ENCODE measurements around the gene HOXB2. TPM values are rescaled to one million over a fixed set of nuclear protein-coding genes. Genes with fewer than 3 reads are reported as not detected.

Gene HOXB2
- polyA plus RNA-seq, 1 donor from 2014 or later, result not detected

GRCh38 chr17:48494335-48494734 is 50.6 kb downstream of the HOXB2 start:
- peaks cover 77% of the 10 kb centered on the region for H3K27me3 ChIP-seq (ENCODE audit: insufficient read depth, low read depth, low read length)
- H3K9ac ChIP-seq (ENCODE audit: low read length), result no peak overlapping the region

More at GRCh38 chr17:48494335-48494734, 50.6 kb downstream of the HOXB2 start:
- Histone ChIP-seq H3K9me2 (ENCODE audit: insufficient read depth, low read length) (no peaks in the 10 kb centered on the region), H4K20me1 (ENCODE audit: insufficient read depth) (no peaks in the 10 kb centered on the region), H3K79me2 (replicated peaks; ENCODE audit: insufficient read depth, low read length) (no peaks in the 10 kb centered on the region), H3K4me2 (ENCODE audit: low read length) (no peak overlapping the region), H3K36me3 (ENCODE audit: insufficient read depth, low read length) (no peaks in the 10 kb centered on the region), H3K4me3 (ENCODE audit: low read length) (no peak overlapping the region), H3K9me3 (ENCODE audit: low read length) (no peaks in the 10 kb centered on the region), H3K27ac (ENCODE audit: low read length) (no peak overlapping the region), H3F3A (ENCODE audit: insufficient read depth, low read length, poor library complexity, severe bottlenecking) (no peaks in the 10 kb centered on the region), H2AFZ (ENCODE audit: low read depth, low read length) (no peak overlapping the region)
- TF ChIP-seq MXI1 (conservative IDR thresholded peaks at IDR 0.05; ENCODE audit: poor library complexity, severe bottlenecking) (no peak), RAD21 (conservative IDR thresholded peaks at IDR 0.05) (no peak), TAF1 (IDR thresholded peaks at IDR 0.05; ENCODE audit: low read depth) (no peak), CTCF (IDR thresholded peaks at IDR 0.05; ENCODE audit: poor library complexity, severe bottlenecking) (no peak), SMC3 (conservative IDR thresholded peaks at IDR 0.05; ENCODE audit: poor library complexity) (no peak), EZH2 (IDR thresholded peaks at IDR 0.05; ENCODE audit: borderline replicate concordance, insufficient read depth, low read length, poor library complexity, severe bottlenecking) (no peak)

Other genes with a start within 250 kb of the HOXB2 start
- 0.63 TPM in 1 of 2 replicates, not detected in the other for gene SKAP1, start 114.9 kb downstream of the HOXB2 start, polyA plus RNA-seq
- not detected in 2 replicates for gene HOXB1, start 14.1 kb downstream of the HOXB2 start, polyA plus RNA-seq
- gene HOXB4, start 33.2 kb upstream of the HOXB2 start, polyA plus RNA-seq, result not detected in 2 replicates
- not detected in 2 replicates for gene HOXB3, start 45.1 kb upstream of the HOXB2 start, polyA plus RNA-seq
- not detected in 2 replicates for gene HOXB5, start 48.7 kb upstream of the HOXB2 start, polyA plus RNA-seq
- gene HOXB6, start 59.9 kb upstream of the HOXB2 start, polyA plus RNA-seq, result not detected in 2 replicates
- gene HOXB7, start 65.9 kb upstream of the HOXB2 start, polyA plus RNA-seq, result not detected in 2 replicates
- not detected in 2 replicates for gene HOXB8, start 70.2 kb upstream of the HOXB2 start, polyA plus RNA-seq
- not detected in 2 replicates for gene HOXB9, start 81.2 kb upstream of the HOXB2 start, polyA plus RNA-seq
- gene PRAC1, start 177.4 kb upstream of the HOXB2 start, polyA plus RNA-seq, result not detected in 2 replicates
- gene PRAC2, start 178.1 kb upstream of the HOXB2 start, polyA plus RNA-seq, result not detected in 2 replicates
- gene HOXB13, start 183.6 kb upstream of the HOXB2 start, polyA plus RNA-seq, result not detected in 2 replicates